ENCODE results near the gene NEK4.
"Not testable (repeated sequence)": the region's sequence is repeated elsewhere in the genome, so short reads cannot be mapped to it uniquely, and the experiment has no call there.

Gene NEK4

DNA sequence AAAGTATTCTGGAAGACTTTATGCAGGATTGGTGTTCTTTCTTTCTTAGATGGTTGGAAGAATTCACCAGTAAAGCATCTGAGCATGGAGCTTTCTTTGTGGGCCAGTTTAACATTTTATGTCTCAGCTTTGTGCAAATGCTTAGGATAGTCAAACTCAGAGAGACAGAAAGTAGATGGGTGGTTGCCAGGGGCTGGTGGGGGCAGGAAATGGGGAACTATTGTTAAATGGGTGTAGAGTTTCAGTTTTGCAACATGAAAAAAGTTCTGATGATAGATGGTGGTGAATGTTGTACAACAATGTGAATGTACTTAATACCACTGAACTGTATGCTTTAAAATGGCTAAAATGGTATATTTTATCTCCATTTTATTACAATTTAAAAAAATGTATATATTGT, 40.1 kb downstream of the NEK4 start:
- DNase-seq = no peak

DNA sequence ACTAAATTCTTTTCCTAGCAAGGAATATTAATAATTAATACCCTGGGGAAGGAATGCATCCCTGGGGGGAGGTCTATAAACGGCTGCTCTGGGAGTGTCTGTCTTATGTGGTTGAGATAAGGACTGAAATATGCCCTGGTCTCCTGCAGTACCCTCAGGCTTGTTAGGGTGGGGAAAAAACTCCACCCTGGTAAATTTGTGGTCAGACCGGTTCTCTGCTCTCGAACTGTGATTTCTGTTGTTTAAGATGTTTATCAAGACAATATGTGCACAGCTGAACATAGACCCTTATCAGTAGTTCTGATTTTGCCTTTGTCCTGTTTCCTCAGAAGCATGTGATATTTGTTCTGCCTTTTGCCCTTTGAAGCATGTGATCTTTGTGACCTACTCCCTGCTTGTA, 42.0 kb downstream of the NEK4 start:
- not testable (repeated sequence) for DNase-seq

DNA sequence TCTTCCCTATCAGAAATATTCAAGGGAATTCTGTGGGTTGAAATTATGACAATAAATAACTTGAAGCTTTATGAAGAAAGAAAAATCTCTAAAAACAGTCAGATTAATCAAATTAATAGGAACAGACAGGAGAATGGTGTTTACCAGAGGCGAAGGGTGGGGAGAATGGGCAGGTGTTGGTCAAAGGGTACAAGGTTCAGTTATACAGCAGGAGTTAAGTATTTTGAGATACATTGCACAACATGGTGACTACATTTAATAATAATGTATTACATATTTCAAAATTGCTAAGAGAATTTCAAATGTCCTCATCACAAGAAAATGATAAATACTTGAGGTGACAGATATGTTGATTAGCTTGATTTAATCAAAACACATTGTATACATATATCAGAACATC, 46.2 kb downstream of the NEK4 start:
- DNase-seq = no peak

DNA sequence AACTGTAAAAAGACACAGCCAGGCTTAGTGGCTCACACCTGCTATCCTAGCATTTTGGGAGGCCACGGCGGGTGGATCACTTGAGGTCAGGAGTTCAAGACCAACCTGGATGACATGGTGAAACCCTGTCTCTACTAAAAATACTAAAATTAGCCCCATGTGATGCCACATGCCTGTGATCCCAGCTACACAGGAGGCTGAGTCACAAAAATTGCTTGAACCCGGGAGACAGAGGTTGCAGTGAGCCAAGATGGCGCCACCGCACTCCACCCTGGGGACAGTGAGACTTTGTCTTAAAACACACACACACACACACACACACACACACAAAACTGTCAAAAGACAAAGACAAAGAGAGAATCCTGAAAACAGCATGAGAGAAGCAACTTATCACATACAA, 46.8 kb downstream of the NEK4 start:
- DNase-seq = no peak

DNA sequence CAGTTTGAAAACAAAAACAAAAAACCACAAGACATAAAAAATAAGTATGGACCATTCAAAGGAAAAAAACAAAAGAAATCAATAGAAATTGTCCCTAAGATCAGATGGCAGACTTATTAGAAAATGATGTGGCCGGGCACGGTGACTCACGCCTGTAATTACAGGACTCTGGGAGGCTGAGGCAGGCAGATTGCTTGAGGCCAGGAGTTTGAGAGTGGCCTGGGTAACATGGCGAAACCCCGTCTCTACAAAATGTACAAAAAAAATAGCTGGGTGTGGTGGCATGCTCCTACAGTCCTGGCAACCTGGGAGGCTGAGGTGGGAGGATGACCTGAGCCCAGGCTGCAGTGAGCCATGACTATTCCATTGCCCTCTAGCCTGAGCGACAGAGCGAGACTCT, 48.2 kb downstream of the NEK4 start:
- DNase-seq = no peak

DNA sequence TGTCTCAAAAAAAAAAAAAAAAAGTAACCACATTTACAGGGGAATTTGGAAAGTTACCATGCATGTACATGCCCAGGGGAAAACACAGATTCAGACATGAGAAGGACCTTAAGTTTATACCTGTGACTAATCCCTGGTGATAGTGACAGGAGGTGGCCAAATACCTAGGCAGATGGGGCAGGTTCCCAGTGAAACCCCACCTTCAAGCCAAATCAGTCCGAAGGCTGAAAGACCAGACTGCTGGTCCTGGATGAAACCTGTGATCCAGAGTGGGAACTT, 49.1 kb downstream of the NEK4 start:
- DNase-seq = no peak

DNA sequence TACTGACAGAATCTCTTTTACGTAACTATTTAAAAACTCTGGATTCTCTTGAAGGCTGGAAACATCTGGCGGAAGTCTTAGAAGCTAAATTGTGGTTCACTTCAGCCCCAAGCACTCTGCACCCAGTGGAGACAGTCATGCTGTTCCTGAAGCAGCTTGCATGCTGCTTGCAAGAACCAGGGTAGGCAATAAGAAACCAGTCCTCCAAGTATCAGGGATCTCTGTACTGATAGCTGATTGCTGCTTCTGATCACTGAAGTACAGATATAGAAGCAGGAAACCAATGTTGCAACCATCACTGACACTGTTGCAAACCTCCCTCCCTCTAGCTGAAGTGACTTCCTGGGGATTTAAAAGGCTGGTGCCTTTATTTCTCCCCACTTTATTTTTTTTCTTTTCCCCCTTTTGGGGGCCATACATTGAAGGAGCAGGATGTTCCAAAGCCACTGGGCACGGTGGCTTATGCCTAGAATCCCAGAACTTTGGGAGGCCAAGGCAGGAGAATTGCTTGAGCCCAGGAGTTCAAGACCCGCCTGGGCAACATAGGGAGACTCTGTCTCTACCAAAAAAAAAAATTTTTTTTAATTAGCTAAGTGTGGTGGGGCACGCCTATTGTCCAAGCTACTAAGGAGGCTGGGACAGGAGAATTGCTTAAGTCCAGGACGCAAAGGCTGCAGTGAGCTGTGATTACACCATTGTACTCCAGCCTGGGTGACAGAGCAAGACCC, 49.6 kb downstream of the NEK4 start:
- no peak for DNase-seq

DNA sequence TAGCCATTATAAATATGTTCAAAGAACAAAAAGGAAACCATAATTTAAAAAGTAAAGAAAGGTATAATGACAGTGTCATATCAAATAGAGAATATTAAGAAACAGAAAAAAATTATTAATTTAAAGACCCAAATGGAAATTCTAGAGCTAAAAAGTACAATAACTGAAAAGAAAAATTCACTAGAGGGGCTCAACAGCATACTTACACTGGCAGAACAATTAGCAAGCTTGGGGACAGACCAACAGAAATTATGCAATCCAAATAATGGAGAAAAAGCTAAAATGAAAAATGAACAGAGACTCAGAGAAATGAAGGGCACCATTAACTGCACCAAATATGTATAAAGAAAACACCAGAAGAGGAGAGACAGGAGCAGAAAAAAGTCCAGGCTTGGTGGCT, 51.1 kb downstream of the NEK4 start:
- no peak for DNase-seq

DNA sequence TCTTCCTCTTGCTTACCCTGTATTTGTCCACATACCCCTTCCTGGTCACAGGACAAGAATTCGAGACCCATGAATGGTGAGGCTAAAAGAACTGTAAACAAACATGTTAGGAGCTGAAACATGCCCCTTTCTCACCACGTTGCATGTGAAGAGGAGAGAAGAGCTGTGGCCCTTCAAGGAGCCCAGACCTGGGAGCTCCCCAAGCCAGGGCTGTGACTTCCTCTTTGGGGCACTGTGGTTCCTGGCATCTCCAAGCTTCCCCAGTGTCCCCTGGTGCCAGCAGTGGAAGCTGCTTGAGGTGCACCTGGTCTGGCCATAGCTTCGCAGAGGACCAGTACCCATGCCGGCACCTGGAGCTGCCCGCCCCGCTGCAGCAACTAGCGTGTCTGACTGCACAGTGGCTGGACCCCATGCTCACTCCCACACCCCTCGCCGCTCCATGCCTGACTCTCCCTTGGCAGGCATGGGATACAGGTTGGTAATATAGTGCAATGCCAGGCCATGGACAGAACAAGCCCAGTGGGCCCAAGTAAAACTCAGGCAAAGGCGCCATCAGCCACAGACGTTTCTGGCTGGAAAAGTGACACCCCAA, 54.9 kb downstream of the NEK4 start:
- no peak for DNase-seq

DNA sequence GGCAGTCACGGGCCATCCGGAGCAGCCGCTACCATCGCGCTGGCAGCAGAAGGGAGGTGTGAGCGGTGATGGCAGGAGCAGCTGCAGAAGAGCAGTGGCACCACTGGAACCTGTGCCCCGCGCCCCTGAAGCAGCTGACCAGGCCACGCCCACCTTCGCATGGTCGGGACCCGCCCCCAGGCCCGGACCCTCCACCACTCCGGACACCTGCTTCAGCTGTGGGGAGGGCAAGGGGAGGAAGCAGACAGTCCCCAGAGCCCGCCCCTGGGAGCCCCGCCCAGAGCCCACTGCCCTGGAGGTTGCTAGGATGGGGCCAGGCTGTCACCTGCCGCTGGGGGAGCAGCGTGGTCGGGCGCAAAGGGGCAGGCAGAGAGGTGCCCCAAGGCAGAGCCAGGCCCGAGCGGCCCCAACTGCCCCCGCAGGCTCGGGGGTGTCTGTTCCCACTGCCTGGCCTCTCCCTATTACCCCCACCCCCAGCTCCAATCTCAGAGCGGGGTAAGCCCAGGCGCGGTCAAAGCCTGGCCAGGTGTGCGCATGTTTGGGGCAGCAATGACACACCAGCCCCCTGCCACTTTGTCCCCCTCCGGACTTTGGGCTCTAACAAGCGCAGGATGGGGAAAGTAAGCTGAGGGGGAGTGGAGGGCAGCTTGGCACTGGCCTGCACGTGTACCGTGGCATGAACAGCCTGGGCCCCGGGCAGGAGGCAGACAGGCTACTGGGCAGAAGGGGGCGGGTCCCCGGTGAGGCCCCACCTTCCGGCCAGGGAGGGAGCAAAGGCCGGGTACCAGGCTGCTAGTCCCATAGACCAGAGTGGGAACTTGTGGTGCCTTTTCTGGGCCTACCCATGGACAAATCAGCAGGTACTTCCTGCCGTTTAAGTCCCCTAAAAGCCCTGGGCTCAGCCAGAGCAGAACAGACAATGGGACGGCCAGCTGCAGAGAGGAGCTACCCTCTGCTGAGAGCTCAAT, 56.1 kb downstream of the NEK4 start:
- no peak for DNase-seq

DNA sequence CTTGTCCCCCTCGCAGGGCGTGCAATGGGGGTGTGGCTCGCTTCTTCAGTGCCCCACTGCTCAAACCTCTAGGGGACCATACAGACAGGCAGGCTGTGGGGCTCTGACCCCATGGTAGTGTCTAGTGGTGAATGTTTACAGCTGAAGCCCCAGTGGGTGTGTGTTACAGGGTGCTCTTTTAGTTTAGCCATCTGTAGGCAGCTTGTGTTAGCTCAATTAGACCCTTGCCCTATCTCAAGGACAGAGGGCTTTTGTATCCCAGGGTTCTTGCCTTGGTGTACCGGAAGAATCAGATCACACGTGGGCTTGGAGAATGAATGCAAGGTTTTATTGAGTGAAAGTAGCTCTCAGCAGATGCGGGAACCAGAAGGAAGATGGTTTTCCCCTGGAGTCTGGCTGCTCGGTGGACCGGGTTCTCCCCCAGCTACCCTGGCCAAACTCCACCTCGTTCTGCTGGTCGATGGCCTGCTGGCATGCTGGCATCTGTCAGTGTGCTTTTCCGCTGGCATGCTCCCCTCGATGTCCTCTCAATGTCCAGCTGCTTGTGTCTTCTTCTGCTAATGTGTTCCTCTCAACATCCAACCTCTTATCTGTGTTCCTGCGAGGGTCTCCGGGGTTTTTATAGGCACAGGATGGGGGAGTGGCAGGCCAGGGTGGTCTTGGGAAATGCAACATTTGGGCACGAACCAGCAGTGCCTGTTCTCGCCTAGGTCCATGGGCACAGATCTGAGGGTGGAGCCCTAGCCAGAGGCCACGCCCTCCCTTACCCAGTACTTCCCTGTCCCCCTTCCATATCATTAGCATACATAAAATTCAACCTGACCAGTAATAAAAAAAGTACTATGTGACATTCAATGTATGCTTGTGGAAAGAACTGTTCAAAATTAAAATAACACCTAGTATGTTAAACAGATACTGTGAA, 58.2 kb downstream of the NEK4 start:
- no peak for DNase-seq

DNA sequence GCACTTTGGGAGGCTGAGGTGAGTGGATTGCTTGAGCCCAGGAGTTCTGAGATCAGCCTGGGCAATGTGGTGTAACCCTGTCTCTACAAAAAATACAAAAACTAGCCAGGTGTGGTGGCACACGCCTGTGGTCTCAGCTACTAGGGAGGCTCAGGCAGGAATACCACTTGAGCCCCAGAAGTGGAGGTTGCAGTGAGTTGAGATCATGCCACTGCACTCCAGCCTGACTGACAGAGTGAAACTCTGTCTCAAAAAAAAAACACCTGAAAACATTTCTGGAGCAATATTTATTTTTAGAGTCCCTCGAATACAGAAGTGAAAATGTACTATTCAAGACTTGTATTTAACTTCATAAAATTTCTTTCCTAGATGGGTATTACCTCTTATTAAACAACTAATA, 60.2 kb downstream of the NEK4 start:
- DNase-seq = no peak

DNA sequence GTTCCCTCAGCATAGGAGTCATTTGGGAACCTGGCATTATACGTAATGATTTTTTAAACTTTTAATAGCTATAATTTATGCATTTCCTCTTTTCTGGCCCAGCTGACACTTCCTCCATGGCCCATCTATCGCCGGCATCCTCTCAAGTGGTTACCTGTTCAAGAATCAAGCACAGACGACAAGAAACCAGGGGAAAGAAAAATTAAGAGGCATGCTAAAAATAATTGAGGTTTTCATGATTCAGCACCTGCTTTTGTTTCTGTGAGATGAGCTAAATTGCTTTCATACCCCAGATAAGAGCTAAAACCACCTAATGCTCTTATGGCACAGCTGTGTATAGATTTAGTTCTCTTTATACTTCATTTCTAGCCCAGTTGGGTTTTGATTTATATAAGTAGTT, 63.2 kb downstream of the NEK4 start:
- no peak for DNase-seq

DNA sequence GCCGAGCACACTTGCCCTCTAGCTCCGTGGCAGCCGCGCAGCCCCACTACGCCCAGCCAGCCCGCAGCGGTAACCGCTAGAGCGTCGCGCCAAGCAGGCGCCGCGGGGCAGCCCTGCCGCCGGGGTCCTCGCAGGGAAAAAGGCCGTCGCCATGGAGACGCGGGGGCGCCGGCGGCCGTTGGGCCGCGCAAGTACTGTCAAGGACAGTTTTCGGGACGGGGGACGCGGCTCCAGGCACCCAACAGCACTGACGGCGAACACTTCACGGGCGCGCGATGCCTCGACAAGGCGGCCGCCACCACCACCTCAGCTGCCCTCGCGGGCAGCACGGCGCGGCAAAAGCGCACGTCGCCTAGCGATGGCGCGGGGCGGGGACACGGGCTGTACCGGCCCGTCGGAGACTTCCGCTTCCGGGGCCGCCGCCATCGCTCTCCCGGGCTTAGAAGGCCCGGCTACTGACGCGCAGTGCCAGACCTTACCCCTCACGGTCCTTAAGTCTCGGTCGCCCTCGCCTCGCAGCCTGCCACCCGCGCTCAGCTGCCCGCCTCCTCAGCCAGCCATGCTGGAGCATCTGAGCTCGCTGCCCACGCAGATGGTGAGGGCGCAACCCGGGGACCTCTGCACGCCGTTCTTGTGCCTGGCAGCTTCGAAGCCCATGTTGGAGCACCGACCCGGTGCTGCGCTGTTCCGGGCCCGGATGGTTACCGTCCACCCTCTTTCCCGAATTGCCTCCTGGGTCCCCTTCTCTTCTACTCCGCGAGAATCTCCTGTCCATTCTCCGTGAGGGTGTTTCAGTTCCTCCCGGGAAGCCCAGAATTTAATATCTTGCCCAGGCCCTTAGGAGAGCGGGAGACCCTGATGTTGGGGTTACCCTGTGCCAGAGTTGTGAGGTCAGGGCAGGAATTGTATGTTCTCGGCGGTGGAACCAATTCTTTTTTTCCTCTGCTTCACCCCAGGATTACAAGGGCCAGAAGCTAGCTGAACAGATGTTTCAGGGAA, 64.8 kb downstream of the NEK4 start, which contains the start of the genes GLT8D1 and SPCS1:
Gene GLT8D1 (minus strand): TSS at position 104 of the 999 bp plus-strand sequence. CDS start 5,331 bp downstream, outside the sequence.
Gene SPCS1 (plus strand): TSS at position 419 of the 999 bp plus-strand sequence. CDS start 141 bp downstream, at position 560.
- DNase-seq = peak; percentile 86

DNA sequence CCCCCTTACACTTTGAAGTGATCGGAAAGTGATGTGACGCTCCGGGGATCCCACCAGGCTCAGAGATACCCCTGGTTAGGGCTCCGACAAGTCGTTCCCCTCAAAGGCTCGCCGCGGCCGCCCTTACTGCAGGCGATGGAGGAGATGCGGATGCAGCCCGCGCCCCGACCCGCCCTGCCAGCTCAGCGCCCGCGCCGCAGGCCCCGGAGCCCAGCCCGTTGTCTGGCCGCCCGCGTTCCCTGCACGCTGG, 65.4 kb downstream of the NEK4 start:
- DNase-seq = peak; percentile 73

DNA sequence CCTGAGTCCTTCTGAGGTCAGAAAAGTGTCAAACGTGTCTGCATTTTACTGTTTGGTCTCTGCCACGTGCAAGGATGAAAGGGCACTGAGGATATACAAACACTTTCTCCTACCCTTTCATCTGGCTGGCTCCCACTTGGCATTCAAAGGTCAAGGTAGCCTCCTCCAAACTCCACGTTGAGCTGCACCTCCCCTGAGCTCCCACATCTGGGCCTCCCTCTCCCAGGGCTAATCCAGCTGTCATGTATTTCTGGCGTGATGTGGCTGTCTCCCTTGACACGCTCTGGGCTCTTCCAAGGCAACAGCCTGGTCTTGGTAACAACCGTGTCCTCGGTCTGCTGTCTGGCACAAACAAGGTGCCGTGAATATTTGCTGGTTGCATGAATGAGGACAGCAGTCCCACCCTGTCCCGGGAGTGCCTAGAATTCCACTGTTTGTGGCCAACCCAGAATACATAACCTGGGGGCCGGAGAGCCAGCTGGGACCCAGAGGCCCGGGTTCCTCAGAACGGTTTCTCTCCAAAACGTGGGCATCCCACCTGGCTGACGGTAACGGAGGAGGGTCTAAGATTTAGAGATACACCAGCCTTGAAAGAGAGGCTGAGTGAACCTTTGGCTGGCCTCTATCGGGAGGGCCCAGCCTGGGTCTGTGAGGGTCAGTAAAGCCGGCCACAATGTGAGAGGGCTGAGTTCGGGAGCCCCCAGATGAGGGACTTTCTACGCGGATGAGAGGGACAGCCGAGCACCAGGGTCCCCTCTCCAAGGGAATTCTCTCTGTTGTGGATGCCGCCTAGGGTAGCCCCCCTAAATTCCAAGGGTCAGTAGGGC, 65.9 kb downstream of the NEK4 start:
- no peak for DNase-seq

DNA sequence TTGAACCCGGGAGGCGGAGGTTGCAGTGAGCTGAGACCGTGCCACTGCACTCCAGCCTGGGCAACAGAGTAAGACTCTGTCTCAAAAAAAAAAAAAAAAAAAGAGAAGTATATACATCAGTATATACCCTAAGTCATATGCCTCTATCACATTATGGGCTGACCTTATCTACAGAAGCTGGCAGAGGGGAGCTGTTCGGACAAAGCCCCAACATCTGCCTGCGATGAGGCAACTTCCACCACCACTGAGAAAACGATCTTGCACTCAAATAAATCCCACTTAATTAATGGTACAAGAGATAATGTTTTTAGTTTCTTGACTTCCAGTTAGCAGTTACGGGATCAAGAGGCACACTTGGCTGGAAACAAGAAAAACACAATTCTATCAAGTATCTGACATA, 67.4 kb downstream of the NEK4 start:
- no peak for DNase-seq

DNA sequence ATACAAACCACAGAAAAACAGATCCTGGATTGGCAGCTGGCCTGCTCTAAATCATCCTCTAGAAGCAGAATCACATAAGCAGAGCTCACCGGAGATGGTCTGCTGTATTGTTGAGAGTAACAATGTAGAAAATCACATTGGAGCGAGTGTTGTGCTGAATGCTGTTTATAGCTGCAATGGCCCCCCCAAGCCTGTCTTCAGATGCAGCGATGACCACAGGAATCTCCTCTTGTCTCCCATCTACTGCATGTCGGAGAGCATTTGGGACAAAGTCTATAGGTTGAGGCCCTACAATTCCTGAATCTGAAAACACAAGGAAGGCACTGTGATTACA, 73.1 kb downstream of the NEK4 start:
- DNase-seq = no peak

DNA sequence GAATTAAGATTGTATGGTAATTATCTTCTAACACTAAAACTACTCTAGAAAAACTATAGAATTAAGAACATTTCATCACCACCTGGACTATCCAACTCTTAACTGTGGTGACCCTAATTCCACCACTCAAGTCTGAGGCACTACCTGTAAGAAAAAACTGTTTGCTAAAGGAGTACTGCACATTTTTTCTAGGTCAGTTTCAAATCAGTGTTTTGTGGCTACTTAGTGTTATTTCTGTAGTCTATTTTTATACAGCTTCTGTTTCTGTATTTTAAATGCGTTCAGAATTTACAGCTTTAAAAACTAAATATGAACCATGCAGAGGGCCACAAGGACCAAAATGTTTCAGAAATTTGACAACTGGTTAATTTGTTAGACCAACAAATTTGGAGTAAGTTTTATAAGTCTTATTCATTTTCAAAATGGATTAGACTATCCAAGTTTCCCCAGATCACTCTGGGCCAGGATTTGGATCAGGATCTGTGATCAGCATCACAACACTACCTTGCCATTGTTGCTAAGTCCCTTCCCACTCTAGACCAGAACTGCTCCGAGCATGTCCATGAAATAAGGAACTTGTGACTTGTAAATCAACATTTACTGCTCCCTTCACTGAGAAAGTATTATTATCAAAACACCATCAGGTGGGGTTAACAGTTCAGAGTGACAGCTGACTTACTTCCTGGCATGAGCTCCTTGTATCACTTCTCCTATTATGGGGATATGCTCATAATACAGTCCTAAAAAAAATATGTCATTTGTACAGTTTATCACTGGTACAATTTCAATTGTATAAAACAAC, 73.7 kb downstream of the NEK4 start:
- no peak for DNase-seq
